Left ventricle myocardium inferior (tissue), 1 donor: ENCODE measurements around the gene STAP2. TPM values are rescaled to one million over a fixed set of nuclear protein-coding genes. Genes with fewer than 3 reads are reported as not detected.
"Not testable (repeated sequence)": the region's sequence is repeated elsewhere in the genome, so short reads cannot be mapped to it uniquely, and the experiment has no call there.

Source experiments
- DNase-seq: peaks from one replicate; pipeline ENCODE4 v3.0.0-alpha.2; 2020
- H3K27ac ChIP-seq: fragments of 200-600 bp; replicated peaks from 2 replicates; pipeline ENCODE4 v1.8.0; 2021
- H3K27me3 ChIP-seq: fragments of 200-600 bp; 2 replicates; pipeline ENCODE4 v1.8.0; 2021; ENCODE audit warnings: low read depth
- H3K36me3 ChIP-seq: fragments of 200-600 bp; 2 replicates; pipeline ENCODE4 v1.8.0; 2021
- H3K4me1 ChIP-seq: fragments of 200-600 bp; 2 replicates; pipeline ENCODE4 v1.8.0; 2021
- H3K4me3 ChIP-seq: fragments of 200-600 bp; 2 replicates; pipeline ENCODE4 v1.8.0; 2021; ENCODE audit warnings: mild to moderate bottlenecking, moderate library complexity
- H3K9me3 ChIP-seq: fragments of 200-600 bp; replicated peaks from 2 replicates; pipeline ENCODE4 v1.8.0; 2021
- CTCF ChIP-seq: fragments of 200-600 bp; IDR thresholded peaks from 2 replicates; pipeline ENCODE4 v1.8.0; 2021; ENCODE audit warnings: antibody characterized with exemption, mild to moderate bottlenecking, borderline replicate concordance
- intact Hi-C: fragments of 100-400 bp; cut with micrococcal nuclease; formaldehyde crosslinking; loops from one replicate; pipeline ENCODE4 v1.11.0; 2022
- total RNA-seq: library from RNA; stranded (reverse); fragmentation: NEBNext Ultra II Directional; extraction: Animal tissue kit (Norgen Biotek cat#: 25700); gene quantifications from one replicate; pipeline ENCODE4 v1.2.1, GENCODE V29; 2021
- donor health status: DM: no; HTN: yes; CAD: no; lungs with severe emphysema.

Gene STAP2
- total RNA-seq, 1 donor from 2014 or later, result 2.6 TPM

GRCh38 chr19:4350726-4351125 lies 12.1 kb upstream of the STAP2 start:
- Histone ChIP-seq H3K27ac (no peak overlapping the region), H3K4me3 (no peak overlapping the region), H3K36me3 (peaks cover 17% of the 10 kb centered on the region), H3K4me1 (peaks cover 7% of the 10 kb centered on the region), H3K9me3 (no peaks in the 10 kb centered on the region), H3K27me3 (no peaks in the 10 kb centered on the region)
- no peak for TF ChIP-seq CTCF
- DNase-seq, result no peak
- intact Hi-C loops, result no loop called here

- peaks cover 19% of the 10 kb centered on the region for H3K36me3 ChIP-seq
- intact Hi-C loops, result no loop called here
These were observed 11.5 kb upstream of the STAP2 start for GRCh38 chr19:4350111-4350510.

GRCh38 chr19:4349225-4349624 lies 10.6 kb upstream of the STAP2 start:
- peaks cover 19% of the 10 kb centered on the region for H3K36me3 ChIP-seq
- H3K4me1 ChIP-seq, H3K4me3 ChIP-seq, H3K9me3 ChIP-seq, H3K27ac ChIP-seq, intact Hi-C loops, DNase-seq, H3K27me3 ChIP-seq: not testable (repeated sequence)

More at GRCh38 chr19:4350111-4350510, 11.5 kb upstream of the STAP2 start:
- no peak overlapping the region for H3K27ac ChIP-seq
- no peak for TF ChIP-seq CTCF
- no peak for DNase-seq
- H3K4me1 ChIP-seq, result peaks cover 7% of the 10 kb centered on the region
- H3K4me3 ChIP-seq, result no peak overlapping the region
- H3K9me3 ChIP-seq, result no peaks in the 10 kb centered on the region
- H3K27me3 ChIP-seq, result no peaks in the 10 kb centered on the region

GRCh38 chr19:4347521-4347920 lies 8.9 kb upstream of the STAP2 start:
- peaks cover 17% of the 10 kb centered on the region for H3K4me1 ChIP-seq
- no peaks in the 10 kb centered on the region for H3K9me3 ChIP-seq
- H3K27me3 ChIP-seq, result no peaks in the 10 kb centered on the region
- H3K4me3 ChIP-seq, result no peak overlapping the region
- intact Hi-C loops, result no loop called here
- H3K27ac ChIP-seq, result no peak overlapping the region
- TF ChIP-seq CTCF, result no peak
- no peak for DNase-seq
- peaks cover 14% of the 10 kb centered on the region for H3K36me3 ChIP-seq

- Histone ChIP-seq H3K4me3 (no peak overlapping the region), H3K4me1 (peaks cover 20% of the 10 kb centered on the region), H3K36me3 (peaks cover 14% of the 10 kb centered on the region), H3K9me3 (no peaks in the 10 kb centered on the region), H3K27ac (no peak overlapping the region), H3K27me3 (no peaks in the 10 kb centered on the region)
- intact Hi-C loops, result no loop called here
- TF ChIP-seq CTCF, result no peak
- DNase-seq, result no peak
These were observed 7.4 kb upstream of the STAP2 start for GRCh38 chr19:4346020-4346383.

GRCh38 chr19:4345342-4346019 lies 6.9 kb upstream of the STAP2 start:
- no peak for TF ChIP-seq CTCF
- peaks cover 20% of the 10 kb centered on the region for H3K4me1 ChIP-seq
- no peak for DNase-seq
- no peaks in the 10 kb centered on the region for H3K27me3 ChIP-seq
- peaks cover 14% of the 10 kb centered on the region for H3K36me3 ChIP-seq
- H3K27ac ChIP-seq, result no peak overlapping the region
- no peak overlapping the region for H3K4me3 ChIP-seq
- intact Hi-C loops, result no loop called here
- no peaks in the 10 kb centered on the region for H3K9me3 ChIP-seq
